ENCODE results near the gene MRPL43.

The MRPL43 gene

GRCh38 chr10:100965820-100966219 lies 21.5 kb downstream of the MRPL43 start:
- DNase-seq: no peak

- no peak for DNase-seq
Measured at GRCh38 chr10:100963826-100964225, 23.5 kb downstream of the MRPL43 start.

GRCh38 chr10:100962351-100963080 lies 24.8 kb downstream of the MRPL43 start:
- no peak for DNase-seq

GRCh38 chr10:100960251-100960650 lies 27.0 kb downstream of the MRPL43 start:
- no peak for DNase-seq

GRCh38 chr10:100948916-100949315 lies 38.4 kb downstream of the MRPL43 start:
- DNase-seq: no peak

- no peak for DNase-seq
Measured at GRCh38 chr10:100945754-100946153, 41.5 kb downstream of the MRPL43 start.

GRCh38 chr10:100943508-100943907 lies 43.8 kb downstream of the MRPL43 start:
- DNase-seq: no peak

GRCh38 chr10:100942229-100942628 lies 45.1 kb downstream of the MRPL43 start:
- no peak for DNase-seq

- peak; percentile 59 for DNase-seq
Measured at GRCh38 chr10:100939763-100940344, 47.4 kb downstream of the MRPL43 start.
